ENCODE results near the gene TENM3.

TENM3 gene

DNA sequence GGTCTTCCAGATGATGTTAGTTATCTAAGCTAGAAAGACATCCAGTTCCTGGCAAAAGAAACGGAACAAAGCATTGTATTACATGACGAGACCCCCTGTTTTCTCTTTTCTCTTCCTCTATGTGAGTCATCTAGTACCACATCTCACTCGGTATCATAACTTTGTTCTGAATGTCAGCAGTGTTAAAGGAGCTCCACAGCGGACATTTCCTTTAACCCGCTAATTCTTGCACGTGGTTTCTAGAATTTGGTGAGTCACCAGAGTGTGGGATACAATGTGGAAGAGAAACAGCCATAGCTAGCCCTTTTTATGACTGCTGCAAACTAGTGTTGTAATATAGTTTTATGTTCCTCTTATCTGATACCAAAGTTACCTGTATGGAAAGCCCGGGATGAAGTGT lies 243.7 kb downstream of the TENM3 start:
- DNase-seq (ENCODE audit: low read depth): no peak
- TF ChIP-seq, protein P1, sequence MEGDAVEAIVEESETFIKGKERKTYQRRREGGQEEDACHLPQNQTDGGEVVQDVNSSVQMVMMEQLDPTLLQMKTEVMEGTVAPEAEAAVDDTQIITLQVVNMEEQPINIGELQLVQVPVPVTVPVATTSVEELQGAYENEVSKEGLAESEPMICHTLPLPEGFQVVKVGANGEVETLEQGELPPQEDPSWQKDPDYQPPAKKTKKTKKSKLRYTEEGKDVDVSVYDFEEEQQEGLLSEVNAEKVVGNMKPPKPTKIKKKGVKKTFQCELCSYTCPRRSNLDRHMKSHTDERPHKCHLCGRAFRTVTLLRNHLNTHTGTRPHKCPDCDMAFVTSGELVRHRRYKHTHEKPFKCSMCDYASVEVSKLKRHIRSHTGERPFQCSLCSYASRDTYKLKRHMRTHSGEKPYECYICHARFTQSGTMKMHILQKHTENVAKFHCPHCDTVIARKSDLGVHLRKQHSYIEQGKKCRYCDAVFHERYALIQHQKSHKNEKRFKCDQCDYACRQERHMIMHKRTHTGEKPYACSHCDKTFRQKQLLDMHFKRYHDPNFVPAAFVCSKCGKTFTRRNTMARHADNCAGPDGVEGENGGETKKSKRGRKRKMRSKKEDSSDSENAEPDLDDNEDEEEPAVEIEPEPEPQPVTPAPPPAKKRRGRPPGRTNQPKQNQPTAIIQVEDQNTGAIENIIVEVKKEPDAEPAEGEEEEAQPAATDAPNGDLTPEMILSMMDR (IDR thresholded peaks at IDR 0.05; ENCODE audit: control insufficient read depth, insufficient read depth, low read depth, low read length, missing control alignments): no peak
- H3K4me3 ChIP-seq (ENCODE audit: control insufficient read depth, low read depth, low read length): no peak overlapping the region

DNA sequence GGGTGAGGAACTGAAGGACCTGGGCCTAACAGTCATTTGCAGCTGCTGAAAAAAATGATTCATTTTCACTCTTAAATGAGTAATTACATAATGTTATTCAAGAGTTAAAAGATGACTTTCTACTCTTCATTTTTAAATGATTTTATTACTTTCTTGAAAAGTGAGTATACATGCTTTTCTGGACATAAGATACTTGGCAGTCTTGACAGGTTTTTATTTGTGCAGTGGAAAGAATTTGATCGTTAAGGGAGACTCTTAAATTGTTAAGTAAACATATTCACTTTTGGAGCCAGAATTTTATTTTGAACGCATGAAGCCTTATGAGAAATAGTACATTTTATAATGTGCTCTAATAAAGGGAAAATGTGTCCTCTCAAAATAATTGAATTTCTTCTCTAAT lies 245.7 kb downstream of the TENM3 start:
- H3K4me3 ChIP-seq (ENCODE audit: control insufficient read depth, low read depth, low read length): no peak overlapping the region
- TF ChIP-seq, protein P1 (IDR thresholded peaks at IDR 0.05; ENCODE audit: control insufficient read depth, insufficient read depth, low read depth, low read length, missing control alignments): no peak
- no peak for DNase-seq (ENCODE audit: low read depth)

DNA sequence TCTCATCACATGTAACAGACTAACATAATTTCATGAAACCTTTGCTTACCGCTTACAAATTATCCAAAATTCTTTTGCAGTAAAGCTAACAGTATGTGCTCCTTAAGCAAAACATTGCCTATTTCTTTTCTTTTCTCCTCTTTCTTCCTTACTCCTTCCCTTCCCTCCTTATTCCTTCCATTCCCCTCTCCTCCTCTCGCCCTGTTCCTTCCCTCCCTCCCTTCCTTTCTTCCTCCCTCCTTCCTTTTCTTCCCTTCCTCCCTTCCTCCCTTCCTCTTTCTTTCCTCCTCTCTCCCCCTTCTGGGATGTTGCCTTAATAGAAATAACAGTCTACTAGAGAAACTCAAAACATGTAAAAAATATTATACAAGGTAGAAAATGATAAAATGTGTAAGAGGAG lies 246.4 kb downstream of the TENM3 start:
- H3K4me3 ChIP-seq (ENCODE audit: control insufficient read depth, low read depth, low read length): no peak overlapping the region
- TF ChIP-seq, protein P1 (IDR thresholded peaks at IDR 0.05; ENCODE audit: control insufficient read depth, insufficient read depth, low read depth, low read length, missing control alignments): no peak
- no peak for DNase-seq (ENCODE audit: low read depth)

DNA sequence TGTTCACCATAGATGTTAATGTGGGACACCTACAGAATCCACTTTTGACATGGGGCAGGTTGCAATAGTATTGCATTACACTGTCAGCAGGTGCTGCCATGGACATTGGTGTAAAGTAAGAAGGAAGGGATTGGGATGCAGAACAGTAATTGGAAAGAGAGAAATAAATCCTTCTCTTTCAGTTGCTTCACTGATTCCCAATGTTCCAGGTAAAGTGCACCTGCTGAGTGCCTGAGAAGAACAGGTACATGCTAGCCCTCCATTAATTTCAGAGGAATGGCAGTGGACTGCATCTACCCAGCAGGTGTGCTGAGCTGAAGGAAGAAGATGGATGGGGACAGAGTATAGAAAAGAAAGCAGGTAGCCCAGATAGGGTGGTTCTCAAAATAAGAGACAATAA lies 248.5 kb downstream of the TENM3 start:
- no peak overlapping the region for H3K4me3 ChIP-seq (ENCODE audit: control insufficient read depth, low read depth, low read length)
- TF ChIP-seq, protein P1 (IDR thresholded peaks at IDR 0.05; ENCODE audit: control insufficient read depth, insufficient read depth, low read depth, low read length, missing control alignments): no peak
- DNase-seq (ENCODE audit: low read depth): no peak

DNA sequence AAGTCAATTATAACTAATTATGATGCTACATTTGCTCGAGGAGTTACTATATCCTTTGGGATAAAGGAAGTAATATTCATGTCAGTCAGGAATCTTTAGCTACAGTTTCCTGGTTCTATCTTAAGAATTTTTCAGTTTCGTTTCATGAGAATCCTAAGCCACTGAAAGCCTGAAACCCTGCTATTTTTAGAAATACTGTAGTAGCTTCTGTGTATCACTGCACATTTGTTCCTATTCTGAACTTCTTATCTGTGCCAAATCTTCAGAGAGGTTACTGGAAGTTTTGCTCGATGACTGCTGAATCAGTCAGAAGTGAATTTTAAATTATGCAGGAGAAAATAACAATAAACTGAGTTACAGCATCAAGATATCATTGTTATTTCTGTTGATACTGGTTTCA lies 249.2 kb downstream of the TENM3 start:
- TF ChIP-seq, protein P1 (IDR thresholded peaks at IDR 0.05; ENCODE audit: control insufficient read depth, insufficient read depth, low read depth, low read length, missing control alignments): no peak
- peak overlapping the region; percentile 16; the same call in 1 of the 2 replicates for H3K4me3 ChIP-seq (ENCODE audit: control insufficient read depth, low read depth, low read length)
- DNase-seq (ENCODE audit: low read depth): peak; percentile 68

DNA sequence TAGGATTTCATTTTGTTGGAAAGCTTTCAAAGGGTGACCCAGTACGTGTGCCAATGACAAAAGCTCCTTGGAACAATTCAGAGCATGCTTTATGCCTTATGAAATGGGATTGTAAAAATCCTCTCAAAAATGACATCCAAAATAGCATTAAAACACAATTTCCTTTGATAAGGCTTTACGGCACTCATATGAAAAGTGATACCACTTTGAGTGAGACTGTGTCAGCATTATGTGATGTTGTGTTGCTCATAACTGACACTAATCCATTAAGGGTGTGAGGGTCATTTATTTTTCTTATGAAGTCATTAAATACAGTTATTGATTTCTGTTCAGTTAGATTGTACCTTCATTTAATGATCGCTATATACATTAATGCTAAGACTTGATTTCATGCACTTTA lies 250.2 kb downstream of the TENM3 start:
- DNase-seq (ENCODE audit: low read depth): no peak
- no peak overlapping the region for H3K4me3 ChIP-seq (ENCODE audit: control insufficient read depth, low read depth, low read length)
- TF ChIP-seq, protein P1 (IDR thresholded peaks at IDR 0.05; ENCODE audit: control insufficient read depth, insufficient read depth, low read depth, low read length, missing control alignments): no peak

DNA sequence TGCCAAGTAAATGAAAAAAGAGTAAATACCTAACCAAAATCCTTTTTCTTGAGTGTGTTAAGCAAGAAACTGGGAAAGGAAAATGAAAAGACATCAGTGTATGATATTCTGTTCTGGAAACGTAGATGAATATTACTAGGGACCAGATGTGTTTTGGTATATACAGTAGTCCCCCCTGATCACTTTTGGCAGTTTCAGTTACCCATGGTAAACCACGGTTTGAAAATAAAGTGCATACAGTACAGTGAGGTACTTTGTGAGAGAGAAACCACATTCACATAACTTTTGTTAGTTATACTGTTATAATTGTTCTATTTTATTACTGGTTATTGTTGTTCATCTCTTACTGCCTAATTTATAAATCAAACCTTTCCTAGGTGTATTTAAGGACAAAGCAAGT lies 250.9 kb downstream of the TENM3 start:
- no peak overlapping the region for H3K4me3 ChIP-seq (ENCODE audit: control insufficient read depth, low read depth, low read length)
- no peak for DNase-seq (ENCODE audit: low read depth)
- TF ChIP-seq, protein P1 (IDR thresholded peaks at IDR 0.05; ENCODE audit: control insufficient read depth, insufficient read depth, low read depth, low read length, missing control alignments): no peak
